A549 (cell line): Measurements from ENCODE around the gene AIG1. TPM values are rescaled to one million over a fixed set of nuclear protein-coding genes. Genes with fewer than 3 reads are reported as not detected.

Source experiments
- ATAC-seq, 2 experiments: fragments of 200-7000 bp in 1 of 2; fragments of >200 bp in 1 of 2; cut with Nextera tagmentation in 1 of 2; cut with Tn5 transposase in 1 of 2; 3 replicates each; pipeline versions ENCODE4 v1.8.0 to v1.9.1; 2018 to 2020; ENCODE audit warnings: mild to moderate bottlenecking in 1 of 2, moderate library complexity in 1 of 2
- CTCF ChIA-PET: fragments of 300-600 bp; sonication (Branson Sonifier 250); formaldehyde crosslinking; extraction: SDS; loops from one replicate; lab custom pipeline; 2021; ENCODE audit warnings: antibody characterized with exemption, inconsistent platforms; lab: Yijun Ruan, JAX
- POLR2A ChIA-PET: fragments of 350-600 bp; formaldehyde crosslinking; extraction: SDS; loops from one replicate; lab custom pipeline; 2021; ENCODE audit warnings: antibody characterized with exemption, inconsistent platforms; lab: Yijun Ruan, JAX
- DNase-seq, 2 experiments: peaks; one replicate each; pipeline versions ENCODE4 v3.0.0 to v3.0.0-alpha.2; 2011 to 2016; ENCODE audit warnings: low read depth in 1 of 2, low spot score in 1 of 2
- FAIRE-seq: peaks from 2 replicates; lab custom pipeline; 2011; peaks lifted over from hg19 to GRCh38; lab: Jason Lieb, UNC
- H3K27ac ChIP-seq, 2 experiments: fragments of >200 bp; sonication (Bioruptor Twin); formaldehyde crosslinking; 3 replicates each; pipeline ENCODE4 v1.5.1; 2016 to 2017
- H3K4me1 ChIP-seq: fragments of >200 bp; sonication (Bioruptor Twin); formaldehyde crosslinking; 3 replicates; pipeline ENCODE4 v1.6.1; 2016
- H3K4me2 ChIP-seq: fragments of >200 bp; sonication (Bioruptor Twin); formaldehyde crosslinking; 3 replicates; pipeline ENCODE4 v1.6.1; 2016
- H3K4me3 ChIP-seq: fragments of >200 bp; sonication (Bioruptor Twin); formaldehyde crosslinking; 3 replicates; pipeline ENCODE4 v1.5.1; 2016
- H3K9me3 ChIP-seq: fragments of >200 bp; sonication (Bioruptor Twin); formaldehyde crosslinking; 3 replicates; pipeline ENCODE4 v1.6.1; 2016
- CBX2 ChIP-seq: fragments of 200-600 bp; sonication (generic); IDR thresholded peaks from 2 replicates; pipeline ENCODE4 v1.6.1; 2016; ENCODE audit warnings: low read depth, mild to moderate bottlenecking, borderline replicate concordance
- CHD2 ChIP-seq: fragments of 150-350 bp; IDR thresholded peaks from 2 replicates; pipeline ENCODE4 v1.6.1; 2014; ENCODE audit warnings: low read length; ENCODE audit not compliant: partially characterized antibody
- EHF ChIP-seq: fragments of 250-450 bp; sonication (Bioruptor Pico); IDR thresholded peaks from 2 replicates; pipeline ENCODE4 v1.5.0; 2020; ENCODE audit warnings: mild to moderate bottlenecking
- EHMT2 ChIP-seq: fragments of 200-600 bp; sonication (generic); IDR thresholded peaks from 2 replicates; pipeline ENCODE4 v1.6.1; 2016; ENCODE audit warnings: antibody characterized with exemption, low read depth, mild to moderate bottlenecking, moderate library complexity
- FOSB ChIP-seq: fragments of 250-450 bp; sonication (Bioruptor Pico); IDR thresholded peaks from 2 replicates; pipeline ENCODE4 v1.5.0; 2020; ENCODE audit warnings: mild to moderate bottlenecking, moderate library complexity
- FOSL2 ChIP-seq, 2 experiments: fragments of 450-650 bp in 1 of 2; fragments of >200 bp in 1 of 2; sonication (Bioruptor Twin) in 1 of 2; formaldehyde crosslinking; IDR thresholded peaks; 2 replicates each; pipeline versions ENCODE4 v1.5.0 to v1.6.1; 2016 to 2020; ENCODE audit warnings: mild to moderate bottlenecking in 1 of 2, moderate library complexity in 1 of 2
- GATA3 ChIP-seq: IDR thresholded peaks from 2 replicates; pipeline ENCODE4 v1.6.1; 2012; ENCODE audit warnings: borderline replicate concordance
- MAFK ChIP-seq: fragments of 450-650 bp; IDR thresholded peaks from 2 replicates; pipeline ENCODE4 v1.6.1; 2014; ENCODE audit not compliant: partially characterized antibody
- MAZ ChIP-seq: fragments of 150-350 bp; IDR thresholded peaks from 2 replicates; pipeline ENCODE4 v1.6.1; 2014; ENCODE audit warnings: antibody characterized with exemption, low read depth, low read length, borderline replicate concordance
- NPAS2 ChIP-seq: fragments of 250-450 bp; sonication (Bioruptor Pico); IDR thresholded peaks from 2 replicates; pipeline ENCODE4 v1.8.0; 2022; ENCODE audit warnings: mild to moderate bottlenecking, moderate library complexity, borderline replicate concordance
- PHF8 ChIP-seq: fragments of 200-600 bp; sonication (generic); IDR thresholded peaks from 2 replicates; pipeline ENCODE4 v1.6.1; 2016; ENCODE audit warnings: low read depth, mild to moderate bottlenecking, antibody characterized with exemption, moderate library complexity, borderline replicate concordance
- RARB ChIP-seq: fragments of 250-450 bp; sonication (Bioruptor Pico); IDR thresholded peaks from 2 replicates; pipeline ENCODE4 v1.8.0; 2021; ENCODE audit warnings: mild to moderate bottlenecking, moderate library complexity
- RCOR1 ChIP-seq: fragments of 150-350 bp; IDR thresholded peaks from 2 replicates; pipeline ENCODE4 v1.6.1; 2014; ENCODE audit warnings: antibody characterized with exemption, low read length, low read depth
- SREBF2 ChIP-seq: fragments of 450-650 bp; IDR thresholded peaks from 2 replicates; pipeline ENCODE4 v1.6.1; 2014; ENCODE audit warnings: mild to moderate bottlenecking, moderate library complexity
- TFCP2L1 ChIP-seq: fragments of 250-450 bp; sonication (Bioruptor Pico); IDR thresholded peaks from 2 replicates; pipeline ENCODE4 v1.5.0; 2021; ENCODE audit warnings: mild to moderate bottlenecking
- ZC3H11A ChIP-seq: fragments of 450-650 bp; IDR thresholded peaks from 2 replicates; pipeline ENCODE4 v1.6.1; 2014; ENCODE audit warnings: antibody characterized with exemption, mild to moderate bottlenecking
- ZNF302 ChIP-seq: fragments of 250-450 bp; sonication (Bioruptor Pico); IDR thresholded peaks from 2 replicates; pipeline ENCODE4 v1.9.0; 2021; ENCODE audit warnings: inconsistent platforms, mild to moderate bottlenecking, moderate library complexity
- WGBS: methylation state at CpG from one replicate; pipeline ENCODE4 v1.1.6; 2017; ENCODE audit errors: missing lambda C conversion rate; 5-methylcytosine and 5-hydroxymethylcytosine counted together
- polyA plus RNA-seq, 4 experiments: library from polyadenylated mRNA; depleted of rRNA in 3 of 4; stranded (reverse); fragments of >200 nt; fragmentation: RNase III in 1 of 4; extraction: RNeasy Plus Mini Kit Qiagen cat#74134 plus additional on column Dnase treatment in 1 of 4; gene quantifications; 2 replicates in 3 of 4; 3 replicates in 1 of 4; pipeline ENCODE4 v1.2.3, GENCODE V29; 2011 to 2017
- TF ChIP-seq, protein P1 (sequence below): IDR thresholded peaks from 2 replicates; pipeline ENCODE4 v1.6.1; 2012
- TF ChIP-seq, protein P2 (sequence below): fragments of >200 bp; sonication (Bioruptor Twin); formaldehyde crosslinking; IDR thresholded peaks from 2 replicates; pipeline ENCODE4 v1.6.1; 2016
- TF ChIP-seq, protein P3 (sequence below): fragments of >200 bp; sonication (Bioruptor Twin); formaldehyde crosslinking; IDR thresholded peaks from 3 replicates; pipeline ENCODE4 v1.6.1; 2016
- TF ChIP-seq, protein P4 (sequence below): fragments of >200 bp; sonication (Bioruptor Twin); formaldehyde crosslinking; IDR thresholded peaks from 3 replicates; pipeline ENCODE4 v1.5.1; 2016
- TF ChIP-seq, protein P5 (sequence below): fragments of 250-450 bp; sonication (Bioruptor Pico); IDR thresholded peaks from 2 replicates; pipeline ENCODE4 v1.5.0; 2020; ENCODE audit warnings: low read depth, mild to moderate bottlenecking, moderate library complexity
- TF ChIP-seq, protein P6 (sequence below): IDR thresholded peaks from 2 replicates; pipeline ENCODE4 v1.6.1; 2012; ENCODE audit warnings: low read depth, borderline replicate concordance
- TF ChIP-seq, protein P7 (sequence below): fragments of 150-350 bp; IDR thresholded peaks from 2 replicates; pipeline ENCODE4 v1.6.1; 2014; ENCODE audit warnings: low read depth, mild to moderate bottlenecking, low read length

AIG1 gene
- polyA plus RNA-seq, 2 of the 4 experiments (the other 2 are of a cell fraction) = 29.5 to 38.3 TPM

DNA sequence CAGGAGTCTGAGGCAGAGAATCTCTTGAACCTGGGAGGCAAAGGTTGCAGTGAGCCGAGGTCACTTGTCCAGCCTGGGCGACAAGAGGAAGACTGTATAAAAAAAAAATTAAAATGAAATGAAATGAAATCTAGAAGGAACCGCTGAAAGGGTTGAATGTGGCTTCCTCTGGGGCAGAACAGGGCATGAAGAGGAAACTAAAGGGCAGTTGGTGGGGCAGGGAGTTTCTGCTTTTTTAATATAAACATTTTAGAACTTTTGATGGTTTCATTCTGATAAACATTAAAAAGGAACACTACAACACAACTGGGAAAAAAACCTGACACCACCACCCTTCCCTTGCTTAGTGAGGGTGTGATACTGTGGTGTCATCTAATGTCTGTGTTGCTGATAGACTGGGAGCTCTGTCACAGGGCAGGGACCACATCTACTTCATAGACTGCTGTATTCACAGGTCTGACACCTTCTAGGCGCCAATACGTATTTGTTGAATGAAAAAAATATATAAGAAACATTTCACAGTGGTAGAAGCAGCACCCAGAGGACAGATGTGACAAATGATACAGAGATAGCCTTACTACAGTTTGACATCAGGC lies 260.9 kb downstream of the AIG1 start (continued):
- TF ChIP-seq ZNF302 = no peak
- TF ChIP-seq, protein P1, sequence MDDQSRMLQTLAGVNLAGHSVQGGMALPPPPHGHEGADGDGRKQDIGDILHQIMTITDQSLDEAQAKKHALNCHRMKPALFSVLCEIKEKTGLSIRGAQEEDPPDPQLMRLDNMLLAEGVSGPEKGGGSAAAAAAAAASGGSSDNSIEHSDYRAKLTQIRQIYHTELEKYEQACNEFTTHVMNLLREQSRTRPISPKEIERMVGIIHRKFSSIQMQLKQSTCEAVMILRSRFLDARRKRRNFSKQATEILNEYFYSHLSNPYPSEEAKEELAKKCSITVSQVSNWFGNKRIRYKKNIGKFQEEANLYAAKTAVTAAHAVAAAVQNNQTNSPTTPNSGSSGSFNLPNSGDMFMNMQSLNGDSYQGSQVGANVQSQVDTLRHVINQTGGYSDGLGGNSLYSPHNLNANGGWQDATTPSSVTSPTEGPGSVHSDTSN = no peak
- TF ChIP-seq MAFK = no peak

DNA sequence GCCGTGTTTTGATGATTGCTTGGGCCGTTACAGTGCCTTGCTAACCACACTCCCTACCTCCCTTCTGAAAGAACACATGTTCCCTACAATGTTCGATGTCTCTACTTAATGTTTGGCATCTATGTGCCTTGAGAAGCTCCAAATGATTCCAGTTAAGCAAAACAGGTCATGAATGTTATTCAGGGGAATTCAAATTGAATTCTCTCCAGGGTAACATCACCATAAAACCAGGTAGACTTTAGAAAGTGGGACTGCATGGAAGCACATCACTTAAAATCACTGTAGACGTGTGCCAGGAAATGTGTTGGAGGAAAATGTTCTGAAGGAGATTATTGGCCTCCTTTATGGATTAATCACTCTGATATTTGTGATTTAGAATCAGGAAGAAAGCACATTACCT lies 261.7 kb downstream of the AIG1 start:
- CTCF ChIA-PET = no interaction called here
- POLR2A ChIA-PET = no interaction called here
- Histone ChIP-seq H3K27ac (no peak overlapping the region), H3K9me3 (peaks cover 5% of the 10 kb centered on the region; the same call in 1 of the 3 replicates), H3K4me1 (no peaks in the 10 kb centered on the region), H3K4me3 (no peak overlapping the region)
- FAIRE-seq (no peak), DNase-seq (no peak)
- TF ChIP-seq, protein P2, sequence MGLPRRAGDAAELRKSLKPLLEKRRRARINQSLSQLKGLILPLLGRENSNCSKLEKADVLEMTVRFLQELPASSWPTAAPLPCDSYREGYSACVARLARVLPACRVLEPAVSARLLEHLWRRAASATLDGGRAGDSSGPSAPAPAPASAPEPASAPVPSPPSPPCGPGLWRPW = no peak
- TF ChIP-seq RCOR1 (no peak), RARB (no peak), SREBF2 (no peak), GATA3 (no peak)
- TF ChIP-seq, all 56 proteins: peak for 0
- WGBS = 51% methylated on average over 4 of the region's 4 CpGs
- ATAC-seq = no peak
- no peak overlapping the region for H3K4me2 ChIP-seq

DNA sequence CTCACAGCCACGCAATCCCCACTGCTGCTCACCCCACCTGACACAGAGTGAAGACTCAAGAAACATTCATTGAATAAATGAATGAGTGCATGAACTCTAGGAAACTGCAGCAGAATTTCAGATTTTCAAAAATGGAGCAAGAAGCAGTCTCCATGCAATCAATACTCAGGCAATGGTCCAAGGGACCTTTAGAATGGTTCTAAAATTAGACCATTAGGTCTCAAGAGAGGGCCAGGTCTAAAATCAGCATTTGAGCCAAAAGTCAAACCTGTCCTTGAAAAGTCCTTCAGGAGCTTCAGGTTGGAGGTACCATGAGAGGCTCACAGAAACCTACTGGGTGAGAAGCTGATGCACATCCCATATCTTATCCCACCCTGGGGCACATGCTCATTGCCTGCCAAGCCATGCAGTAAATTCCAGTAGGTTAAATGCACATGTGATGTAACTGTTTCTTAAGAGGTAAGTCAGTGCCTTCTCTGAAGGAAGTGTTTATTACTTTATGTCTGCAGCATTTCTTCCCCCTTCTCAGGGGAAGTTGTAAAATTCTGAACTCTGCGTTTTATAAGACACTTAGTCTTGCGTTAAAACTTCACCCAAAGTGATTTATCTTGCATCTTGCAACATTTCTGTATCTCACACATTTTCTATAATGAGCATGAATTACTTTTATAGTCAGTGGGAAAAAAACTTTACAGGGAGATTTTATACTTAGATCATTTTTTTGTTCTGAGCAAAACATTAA lies 263.2 kb downstream of the AIG1 start:
- 0 out of 3 replicates have a peak, but pooled peaks cover 1% of the 10 kb centered on the region for H3K4me1 ChIP-seq
- WGBS = 68% methylated on average over 3 of the region's 3 CpGs
- TF ChIP-seq FOSB (CRISPR knock-in tag) (no peak), MAZ (no peak), TFCP2L1 (CRISPR knock-in tag) (no peak), EHF (CRISPR knock-in tag) (no peak), CHD2 (no peak), ZC3H11A (no peak), MAFK (no peak), CBX2 (no peak), NPAS2 (CRISPR knock-in tag) (no peak), FOSL2 (IDR thresholded peaks at IDR 0.05) (no peak), FOSL2 (CRISPR knock-in tag; IDR thresholded peaks at IDR 0.05) (no peak), PHF8 (no peak), EHMT2 (no peak)
- TF ChIP-seq, protein P3, sequence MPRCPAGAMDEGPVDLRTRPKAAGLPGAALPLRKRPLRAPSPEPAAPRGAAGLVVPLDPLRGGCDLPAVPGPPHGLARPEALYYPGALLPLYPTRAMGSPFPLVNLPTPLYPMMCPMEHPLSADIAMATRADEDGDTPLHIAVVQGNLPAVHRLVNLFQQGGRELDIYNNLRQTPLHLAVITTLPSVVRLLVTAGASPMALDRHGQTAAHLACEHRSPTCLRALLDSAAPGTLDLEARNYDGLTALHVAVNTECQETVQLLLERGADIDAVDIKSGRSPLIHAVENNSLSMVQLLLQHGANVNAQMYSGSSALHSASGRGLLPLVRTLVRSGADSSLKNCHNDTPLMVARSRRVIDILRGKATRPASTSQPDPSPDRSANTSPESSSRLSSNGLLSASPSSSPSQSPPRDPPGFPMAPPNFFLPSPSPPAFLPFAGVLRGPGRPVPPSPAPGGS = no peak
- TF ChIP-seq, protein P4, sequence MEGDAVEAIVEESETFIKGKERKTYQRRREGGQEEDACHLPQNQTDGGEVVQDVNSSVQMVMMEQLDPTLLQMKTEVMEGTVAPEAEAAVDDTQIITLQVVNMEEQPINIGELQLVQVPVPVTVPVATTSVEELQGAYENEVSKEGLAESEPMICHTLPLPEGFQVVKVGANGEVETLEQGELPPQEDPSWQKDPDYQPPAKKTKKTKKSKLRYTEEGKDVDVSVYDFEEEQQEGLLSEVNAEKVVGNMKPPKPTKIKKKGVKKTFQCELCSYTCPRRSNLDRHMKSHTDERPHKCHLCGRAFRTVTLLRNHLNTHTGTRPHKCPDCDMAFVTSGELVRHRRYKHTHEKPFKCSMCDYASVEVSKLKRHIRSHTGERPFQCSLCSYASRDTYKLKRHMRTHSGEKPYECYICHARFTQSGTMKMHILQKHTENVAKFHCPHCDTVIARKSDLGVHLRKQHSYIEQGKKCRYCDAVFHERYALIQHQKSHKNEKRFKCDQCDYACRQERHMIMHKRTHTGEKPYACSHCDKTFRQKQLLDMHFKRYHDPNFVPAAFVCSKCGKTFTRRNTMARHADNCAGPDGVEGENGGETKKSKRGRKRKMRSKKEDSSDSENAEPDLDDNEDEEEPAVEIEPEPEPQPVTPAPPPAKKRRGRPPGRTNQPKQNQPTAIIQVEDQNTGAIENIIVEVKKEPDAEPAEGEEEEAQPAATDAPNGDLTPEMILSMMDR = no peak
- TF ChIP-seq, protein P5, sequence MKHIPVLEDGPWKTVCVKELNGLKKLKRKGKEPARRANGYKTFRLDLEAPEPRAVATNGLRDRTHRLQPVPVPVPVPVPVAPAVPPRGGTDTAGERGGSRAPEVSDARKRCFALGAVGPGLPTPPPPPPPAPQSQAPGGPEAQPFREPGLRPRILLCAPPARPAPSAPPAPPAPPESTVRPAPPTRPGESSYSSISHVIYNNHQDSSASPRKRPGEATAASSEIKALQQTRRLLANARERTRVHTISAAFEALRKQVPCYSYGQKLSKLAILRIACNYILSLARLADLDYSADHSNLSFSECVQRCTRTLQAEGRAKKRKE (CRISPR knock-in tag) = no peak
- TF ChIP-seq, protein P6, sequence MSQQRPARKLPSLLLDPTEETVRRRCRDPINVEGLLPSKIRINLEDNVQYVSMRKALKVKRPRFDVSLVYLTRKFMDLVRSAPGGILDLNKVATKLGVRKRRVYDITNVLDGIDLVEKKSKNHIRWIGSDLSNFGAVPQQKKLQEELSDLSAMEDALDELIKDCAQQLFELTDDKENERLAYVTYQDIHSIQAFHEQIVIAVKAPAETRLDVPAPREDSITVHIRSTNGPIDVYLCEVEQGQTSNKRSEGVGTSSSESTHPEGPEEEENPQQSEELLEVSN = no peak
- TF ChIP-seq, protein P7, sequence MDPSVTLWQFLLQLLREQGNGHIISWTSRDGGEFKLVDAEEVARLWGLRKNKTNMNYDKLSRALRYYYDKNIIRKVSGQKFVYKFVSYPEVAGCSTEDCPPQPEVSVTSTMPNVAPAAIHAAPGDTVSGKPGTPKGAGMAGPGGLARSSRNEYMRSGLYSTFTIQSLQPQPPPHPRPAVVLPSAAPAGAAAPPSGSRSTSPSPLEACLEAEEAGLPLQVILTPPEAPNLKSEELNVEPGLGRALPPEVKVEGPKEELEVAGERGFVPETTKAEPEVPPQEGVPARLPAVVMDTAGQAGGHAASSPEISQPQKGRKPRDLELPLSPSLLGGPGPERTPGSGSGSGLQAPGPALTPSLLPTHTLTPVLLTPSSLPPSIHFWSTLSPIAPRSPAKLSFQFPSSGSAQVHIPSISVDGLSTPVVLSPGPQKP = no peak
- H3K4me3 ChIP-seq = no peak overlapping the region
- DNase-seq = no peak
- ChIA-PET POLR2A (no interaction called here), CTCF (interaction anchor here (0.6 to 1.4 kb wide), 3 partner anchors 12 to 319 kb away, joined by 3 read pairs; no protein-coding TSS in a partner anchor)
- ATAC-seq = no peak
- no peaks in the 10 kb centered on the region for H3K9me3 ChIP-seq
- no peak for FAIRE-seq
- H3K27ac ChIP-seq = no peak overlapping the region
- no peak overlapping the region for H3K4me2 ChIP-seq
